ENCODE measurements around the gene L3MBTL4.

The L3MBTL4 gene

GRCh38 chr18:6021306-6022073 lies 393.2 kb downstream of the L3MBTL4 start:
- no peak for TF ChIP-seq CTCF (IDR thresholded peaks at IDR 0.05; ENCODE audit: low read depth, low read length)
- DNase-seq = no peak
- no peaks in the 10 kb centered on the region for H3K9me3 ChIP-seq (ENCODE audit: severe bottlenecking)

GRCh38 chr18:6018671-6019070 lies 396.0 kb downstream of the L3MBTL4 start:
- Histone ChIP-seq H3K27me3 (ENCODE audit: insufficient read depth, low read depth, severe bottlenecking) (peaks cover 10% of the 10 kb centered on the region), H3K36me3 (no peaks in the 10 kb centered on the region), H3K4me3 (ENCODE audit: low read depth, low read length) (no peak overlapping the region), H3K9me3 (ENCODE audit: severe bottlenecking) (no peaks in the 10 kb centered on the region), H3K27ac (no peak overlapping the region)
- DNase-seq = no peak
- no peak for TF ChIP-seq CTCF (IDR thresholded peaks at IDR 0.05; ENCODE audit: low read depth, low read length)

More at GRCh38 chr18:6021306-6022073, 393.2 kb downstream of the L3MBTL4 start:
- Histone ChIP-seq H3K27ac (no peak overlapping the region), H3K36me3 (no peaks in the 10 kb centered on the region), H3K27me3 (ENCODE audit: insufficient read depth, low read depth, severe bottlenecking) (peaks cover 13% of the 10 kb centered on the region), H3K4me3 (ENCODE audit: low read depth, low read length) (no peak overlapping the region)

GRCh38 chr18:6017171-6017570 lies 397.5 kb downstream of the L3MBTL4 start:
- H3K4me3 ChIP-seq (ENCODE audit: low read depth, low read length) = no peak overlapping the region
- peaks cover 7% of the 10 kb centered on the region for H3K27me3 ChIP-seq (ENCODE audit: insufficient read depth, low read depth, severe bottlenecking)
- H3K9me3 ChIP-seq (ENCODE audit: severe bottlenecking) = no peaks in the 10 kb centered on the region
- TF ChIP-seq CTCF (IDR thresholded peaks at IDR 0.05; ENCODE audit: low read depth, low read length) = no peak
- no peaks in the 10 kb centered on the region for H3K36me3 ChIP-seq
- DNase-seq = no peak
- no peak overlapping the region for H3K27ac ChIP-seq

GRCh38 chr18:6015364-6015763 lies 399.3 kb downstream of the L3MBTL4 start:
- Histone ChIP-seq H3K36me3 (no peaks in the 10 kb centered on the region), H3K9me3 (ENCODE audit: severe bottlenecking) (no peaks in the 10 kb centered on the region), H3K27ac (no peak overlapping the region), H3K4me3 (ENCODE audit: low read depth, low read length) (no peak overlapping the region), H3K27me3 (ENCODE audit: insufficient read depth, low read depth, severe bottlenecking) (peaks cover 13% of the 10 kb centered on the region)
- no peak for DNase-seq
- TF ChIP-seq CTCF (IDR thresholded peaks at IDR 0.05; ENCODE audit: low read depth, low read length) = no peak

GRCh38 chr18:6013171-6013810 lies 401.4 kb downstream of the L3MBTL4 start:
- no peaks in the 10 kb centered on the region for H3K9me3 ChIP-seq (ENCODE audit: severe bottlenecking)
- no peak for DNase-seq
- peaks cover 19% of the 10 kb centered on the region for H3K27me3 ChIP-seq (ENCODE audit: insufficient read depth, low read depth, severe bottlenecking)
- no peak overlapping the region for H3K27ac ChIP-seq
- H3K4me3 ChIP-seq (ENCODE audit: low read depth, low read length) = no peak overlapping the region
- no peaks in the 10 kb centered on the region for H3K36me3 ChIP-seq
- TF ChIP-seq CTCF (IDR thresholded peaks at IDR 0.05; ENCODE audit: low read depth, low read length) = no peak

Data from WERI-Rb-1 (cell line).